Placental epithelial cell (primary cell): ENCODE results near the gene RGL4. TPM values are rescaled to one million over a fixed set of nuclear protein-coding genes. Genes with fewer than 3 reads are reported as not detected.

Source experiments
- total RNA-seq: library from RNA; depleted of rRNA; stranded (reverse); fragments of >200 nt; gene quantifications from 2 replicates; pipeline ENCODE4 v1.2.3, GENCODE V29; 2012

RGL4 gene
- not detected in 2 replicates for total RNA-seq

GRCh38 chr22:23690713-23691112 lies at the start of gene RGL4:
Gene RGL4, plus strand, starts transcription at chr22:23691013. Its CDS starts 1,018 bp downstream, at chr22:23692031.

Other genes with a start within 250 kb of the RGL4 start
- gene IGLL1, start 110.7 kb upstream of the RGL4 start, total RNA-seq, result not detected in 2 replicates
- gene DRICH1, start 58.7 kb upstream of the RGL4 start, total RNA-seq, result not detected in 2 replicates
- gene ZNF70, start 60.1 kb downstream of the RGL4 start, total RNA-seq, result 5.1 and 6.5 TPM in 2 replicates
- gene VPREB3, start 63.4 kb downstream of the RGL4 start, total RNA-seq, result not detected in 2 replicates
- gene C22orf15, start 72.0 kb downstream of the RGL4 start, total RNA-seq, result 0.39 and 0.54 TPM in 2 replicates
- 0.87 and 4.7 TPM in 2 replicates for gene CHCHD10, start 77.0 kb downstream of the RGL4 start, total RNA-seq
- 3.7 and 5.9 TPM in 2 replicates for gene MMP11, start 81.8 kb downstream of the RGL4 start, total RNA-seq
- gene SMARCB1, start 96.0 kb downstream of the RGL4 start, total RNA-seq, result 70.7 and 109 TPM in 2 replicates
- 1.3 and 1.6 TPM in 2 replicates for gene DERL3, start 148.0 kb downstream of the RGL4 start, total RNA-seq
- gene SLC2A11, start 166.9 kb downstream of the RGL4 start, total RNA-seq, result 9.5 and 9.8 TPM in 2 replicates
- 210 and 316 TPM in 2 replicates for gene MIF, start 203.4 kb downstream of the RGL4 start, total RNA-seq